HG03521 (cell line): ENCODE data around the gene NCF2.

Source experiments
- ATAC-seq: cut with Tn5 transposase; IDR thresholded peaks from one replicate; pipeline ENCODE4 v1.9.1; 2021; ENCODE audit warnings: mild to moderate bottlenecking, moderate library complexity; ENCODE audit not compliant: unreplicated experiment

Gene NCF2

DNA sequence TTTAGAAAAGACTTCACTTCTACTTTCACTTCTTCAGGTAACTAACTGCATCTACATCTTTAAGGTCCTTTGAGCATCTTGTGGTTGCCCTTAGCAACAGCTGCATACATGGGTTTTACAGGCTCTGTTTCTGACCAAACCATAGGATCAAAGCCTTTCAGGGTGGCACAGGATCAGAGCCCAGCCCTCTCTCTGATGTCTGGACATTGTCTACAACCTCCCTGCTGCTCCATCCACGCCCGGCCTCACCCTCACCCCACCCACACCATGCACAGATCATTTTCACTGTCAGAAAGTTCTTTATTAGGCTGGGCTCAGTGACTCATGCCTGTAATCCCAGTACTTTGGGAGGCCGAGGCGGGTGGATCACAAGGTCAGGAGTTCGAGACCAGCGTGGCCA lies 5.2 kb downstream of the NCF2 start:
- no peak for ATAC-seq

DNA sequence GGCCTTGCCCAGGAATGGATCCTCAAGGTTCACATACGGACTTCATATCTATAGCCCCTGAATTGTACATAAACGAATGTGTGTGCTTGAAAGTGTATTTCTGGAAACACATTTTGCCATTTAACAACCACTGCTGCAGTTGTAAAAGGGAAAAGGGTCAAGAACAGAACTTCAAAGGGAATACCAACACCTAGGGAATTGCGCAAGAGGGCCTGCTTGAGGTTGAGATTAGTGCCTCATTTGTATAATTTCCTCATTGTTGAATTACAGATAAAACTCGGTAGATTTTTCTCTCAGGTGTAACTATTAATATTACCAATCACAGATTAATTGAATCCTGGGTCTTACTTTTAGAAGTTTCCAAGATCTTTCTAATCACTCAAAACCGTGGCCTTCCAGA lies 6.1 kb downstream of the NCF2 start:
- no peak for ATAC-seq

DNA sequence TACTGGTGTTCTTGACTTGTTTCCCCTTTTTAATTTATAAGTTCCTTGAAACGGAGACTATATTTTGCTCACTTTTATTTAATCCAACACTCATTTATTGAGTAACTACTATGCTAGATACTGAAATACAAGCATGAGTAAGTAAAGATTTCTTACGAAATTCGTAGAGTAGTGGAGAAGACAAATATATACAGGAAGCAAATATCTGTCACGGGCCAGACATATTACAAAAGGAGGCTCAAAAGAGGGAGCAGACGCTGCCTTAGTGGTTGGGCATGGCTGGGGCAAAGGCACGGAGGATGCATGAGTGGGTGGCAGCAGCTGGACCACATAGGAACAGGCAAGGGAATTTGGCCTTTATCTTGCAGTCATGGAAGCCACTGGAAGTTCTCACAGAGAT lies 6.8 kb downstream of the NCF2 start:
- ATAC-seq: no peak

DNA sequence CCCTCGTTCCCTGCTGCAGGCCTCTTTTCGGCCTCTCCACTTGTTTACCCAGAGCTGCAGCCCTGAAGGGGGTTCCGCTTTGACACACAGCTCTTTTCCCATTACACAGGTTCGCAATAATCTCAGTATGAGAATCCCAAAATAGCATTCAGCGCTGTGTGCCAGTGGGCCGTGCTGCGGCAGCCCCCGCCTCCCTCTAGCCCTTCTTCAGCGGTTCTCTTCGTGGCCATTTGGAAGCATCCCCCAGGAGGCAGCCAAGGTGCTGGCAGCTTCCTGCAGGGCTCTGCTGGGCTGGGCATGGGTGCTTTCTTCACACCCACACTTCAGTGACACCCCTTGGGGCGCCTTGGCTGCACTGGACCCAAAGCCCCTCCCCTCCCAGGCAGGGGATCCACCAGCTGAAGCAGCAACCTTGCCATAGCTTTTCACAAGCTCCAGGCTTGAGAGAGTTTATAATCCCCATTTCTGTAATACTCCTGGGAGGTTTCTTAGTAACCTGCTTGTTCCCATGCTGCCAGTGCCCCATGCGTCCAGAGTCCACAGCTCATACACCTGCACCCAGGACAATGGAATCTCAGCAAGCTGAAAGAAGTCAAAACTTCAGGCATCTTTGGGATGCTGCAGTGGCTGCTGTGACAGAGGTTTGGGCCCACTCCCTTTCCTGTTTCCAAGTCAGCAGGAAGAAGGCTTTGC lies 8.1 kb downstream of the NCF2 start:
- ATAC-seq: no peak

DNA sequence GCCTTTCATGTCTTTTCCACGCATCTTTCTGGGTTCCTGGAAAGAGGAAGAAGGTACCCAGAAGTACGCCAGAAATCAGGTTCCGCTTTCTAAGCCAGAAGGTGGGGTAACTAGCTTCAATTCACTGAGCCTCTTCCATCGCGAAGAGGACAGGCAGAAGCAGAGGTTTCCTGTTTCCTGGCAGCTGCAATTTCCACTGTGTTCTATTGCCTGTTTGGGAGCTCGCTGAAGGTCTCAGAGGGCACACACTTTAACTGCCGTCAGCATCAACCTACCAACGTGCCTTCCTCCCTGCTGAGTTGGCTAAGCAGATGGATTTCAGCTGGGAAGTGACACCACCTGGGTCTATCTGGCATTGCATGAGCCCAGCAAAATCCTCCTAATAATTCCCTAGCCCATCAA lies 10.0 kb downstream of the NCF2 start:
- ATAC-seq: no peak

DNA sequence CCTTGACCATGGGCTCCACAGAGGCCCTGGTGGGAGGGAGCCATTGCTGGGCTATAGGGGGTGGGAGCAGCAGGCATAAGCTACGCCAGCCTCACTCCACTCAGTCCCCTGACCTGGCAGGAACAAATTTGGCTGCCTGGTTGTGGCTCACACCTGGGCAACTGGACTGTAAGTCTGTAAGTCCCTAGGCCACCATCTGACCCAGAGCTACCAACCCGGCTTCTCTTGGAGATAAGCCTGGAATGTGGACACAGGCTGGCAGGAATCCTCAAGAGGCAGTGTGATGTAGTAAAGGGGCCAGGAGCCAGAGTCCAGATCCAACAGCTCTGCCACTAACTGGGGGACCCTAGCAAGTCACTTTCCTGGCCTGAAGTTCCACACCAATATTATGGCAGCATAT lies 11.4 kb downstream of the NCF2 start:
- no peak for ATAC-seq

DNA sequence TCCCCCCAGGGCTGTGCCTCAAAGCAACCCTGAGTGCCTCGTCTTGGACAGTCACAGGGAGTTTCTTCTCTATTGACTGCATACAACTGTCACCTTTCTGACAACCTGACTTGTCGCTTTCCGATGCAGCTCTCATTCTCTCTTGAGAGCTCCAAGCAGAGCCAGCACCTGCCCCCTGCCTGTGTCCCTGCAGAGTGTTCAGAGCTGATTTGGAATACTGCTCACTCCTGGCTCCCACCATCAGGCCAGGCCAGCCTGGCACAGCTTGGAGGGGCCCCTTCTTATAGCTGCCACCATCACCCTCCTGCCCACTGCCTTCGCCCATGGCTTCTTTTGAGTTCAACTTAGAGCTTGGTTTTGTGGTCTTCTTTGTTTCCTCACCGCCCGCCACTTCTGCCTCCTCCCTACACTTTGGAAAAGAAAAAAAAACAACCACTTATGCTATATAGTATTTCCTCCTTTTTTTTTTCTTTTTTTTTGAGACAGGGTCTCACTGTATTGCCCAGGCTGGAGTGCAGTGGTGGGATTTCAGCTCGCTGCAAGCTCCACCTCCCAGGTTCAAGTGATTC lies 12.3 kb downstream of the NCF2 start:
- no peak for ATAC-seq

DNA sequence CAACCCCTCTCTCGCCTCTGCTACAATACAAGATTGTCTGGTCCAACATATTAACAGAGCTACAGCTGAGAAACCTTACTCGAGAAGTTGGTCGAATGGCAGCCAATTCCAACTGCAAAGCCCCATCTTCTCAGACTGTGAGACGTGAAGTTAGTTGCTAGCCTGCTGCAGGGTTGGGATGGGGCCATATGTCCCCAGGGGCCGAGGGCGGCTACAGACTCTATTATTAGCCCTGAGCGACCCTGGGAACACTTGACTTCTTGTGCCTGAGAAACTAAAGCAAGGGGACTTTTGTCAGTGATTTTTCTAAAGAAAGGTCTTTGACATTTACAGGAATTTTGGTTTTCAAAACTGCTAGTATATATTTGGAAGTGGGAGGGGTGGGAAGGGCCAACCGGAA lies 13.7 kb downstream of the NCF2 start:
- ATAC-seq: no peak

DNA sequence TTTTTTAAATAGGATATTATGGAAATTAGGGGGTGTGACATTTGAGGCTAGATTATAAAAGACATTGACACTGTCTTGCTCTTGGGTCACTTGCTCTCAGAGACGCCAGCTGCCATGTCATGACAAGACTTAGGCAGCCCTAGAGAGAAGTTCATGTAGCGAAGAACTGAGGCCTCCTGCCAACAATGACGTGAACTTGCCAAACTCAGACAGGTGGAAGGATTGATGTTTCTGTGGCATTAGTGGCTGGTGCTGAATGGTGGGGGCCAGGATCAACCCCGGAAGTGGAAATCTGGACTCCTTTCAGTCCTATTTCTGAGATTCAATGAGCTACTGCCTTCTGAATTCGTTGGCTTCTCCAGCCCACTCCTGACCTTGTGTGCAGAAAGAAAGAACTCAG lies 14.7 kb downstream of the NCF2 start:
- ATAC-seq: no peak

DNA sequence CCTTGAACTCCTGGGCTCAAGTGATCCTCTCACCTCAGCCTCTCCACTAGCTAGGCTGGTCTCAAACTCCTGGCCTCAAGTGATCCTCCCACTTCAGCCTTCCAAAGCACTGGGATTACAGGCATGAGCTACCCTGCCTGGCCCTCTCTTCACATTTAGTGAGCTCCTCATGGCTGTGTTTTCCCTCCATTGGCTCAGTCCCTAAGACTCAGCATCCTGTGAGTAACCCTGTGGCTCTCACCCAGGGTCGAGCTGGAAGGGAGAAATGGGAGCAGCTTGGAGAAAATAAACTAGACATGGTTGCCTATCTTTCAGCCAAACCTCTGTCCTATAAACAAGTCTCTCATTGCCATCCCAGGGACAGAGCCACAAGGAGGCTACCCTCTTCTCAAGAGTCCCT lies 17.5 kb downstream of the NCF2 start:
- ATAC-seq: no peak

DNA sequence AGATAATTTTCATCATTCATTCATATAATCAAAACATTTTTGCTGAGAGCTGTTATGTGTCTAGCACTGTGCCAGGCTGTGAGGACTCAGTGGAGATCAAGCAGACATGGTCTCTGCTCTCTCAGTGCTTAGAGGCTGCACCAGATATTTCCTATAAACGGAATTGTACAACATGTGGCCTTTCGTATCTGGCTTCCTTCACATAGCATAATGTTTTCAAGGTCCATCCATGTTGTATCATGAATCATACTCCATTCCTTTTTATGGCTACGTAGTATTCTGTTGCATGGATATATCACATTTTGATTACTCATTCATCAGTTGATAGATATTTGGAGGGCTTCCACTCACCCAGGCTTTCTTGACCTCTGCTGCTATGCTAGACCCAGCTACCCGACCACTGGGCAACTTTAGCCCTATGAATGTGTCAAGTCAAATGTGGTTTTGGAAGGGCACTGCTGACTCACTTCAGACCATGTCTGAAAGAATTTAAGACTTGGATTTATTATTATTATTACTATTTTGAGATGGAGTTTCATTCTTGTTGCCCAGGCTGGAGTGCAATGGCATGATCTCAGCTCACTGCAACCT lies 18.5 kb downstream of the NCF2 start:
- no peak for ATAC-seq

DNA sequence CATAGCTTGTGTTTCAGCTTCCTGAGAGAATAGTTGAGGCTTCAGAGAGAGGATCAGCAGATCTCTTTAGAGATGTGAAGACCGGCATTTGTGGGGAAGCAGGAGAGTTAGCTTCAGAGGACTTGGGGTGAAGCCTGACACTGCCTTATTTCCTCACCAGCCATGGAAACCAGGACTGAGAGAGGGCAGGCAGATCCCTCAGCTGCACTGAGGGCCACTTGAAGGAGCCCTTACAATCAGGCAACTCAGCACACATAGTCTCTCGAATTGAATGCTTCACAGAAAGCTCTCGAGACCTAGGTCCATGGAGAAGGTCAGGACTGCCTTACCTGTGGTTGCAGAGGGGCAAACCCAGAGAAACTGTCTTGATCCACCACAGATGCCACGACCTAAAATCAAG lies 19.8 kb downstream of the NCF2 start:
- ATAC-seq: no peak

DNA sequence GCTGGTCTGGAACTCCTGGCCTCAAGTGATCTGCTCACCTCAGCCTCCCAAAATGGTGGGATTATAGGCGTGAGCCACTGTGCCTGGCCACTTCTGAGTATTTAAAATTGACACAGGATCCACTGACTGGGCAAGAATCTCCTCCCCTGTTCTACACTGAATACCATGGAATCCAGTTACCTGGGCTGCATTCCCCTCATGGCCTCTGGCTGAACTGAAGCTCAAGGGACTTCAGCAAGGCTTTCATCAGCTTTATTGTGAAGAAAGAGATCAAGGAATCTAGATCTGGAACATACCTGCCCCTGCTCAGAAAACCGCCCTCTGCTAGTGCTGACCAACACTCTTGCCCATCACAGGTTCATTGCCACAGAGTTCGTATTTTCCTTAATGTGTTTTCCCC lies 20.5 kb downstream of the NCF2 start:
- ATAC-seq: no peak

DNA sequence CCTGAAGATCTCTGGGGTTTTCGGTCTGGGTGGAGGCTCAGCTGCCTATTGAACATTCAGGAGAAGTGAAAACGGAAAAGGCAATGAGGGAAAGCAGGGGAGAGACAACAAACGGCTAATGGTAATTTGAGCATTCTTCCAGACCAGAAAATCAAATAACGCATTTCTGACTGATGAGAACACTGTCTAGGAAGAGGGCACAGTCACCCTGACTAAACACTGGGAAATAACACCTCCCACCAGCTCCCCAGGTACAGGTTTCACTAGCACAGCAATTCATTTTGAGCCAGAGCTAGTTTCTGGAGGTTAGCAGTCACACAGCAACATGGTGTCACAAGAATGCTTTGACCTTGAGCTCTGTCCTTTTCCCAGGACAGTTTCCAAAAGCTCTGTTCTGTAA lies 21.1 kb downstream of the NCF2 start:
- no peak for ATAC-seq

DNA sequence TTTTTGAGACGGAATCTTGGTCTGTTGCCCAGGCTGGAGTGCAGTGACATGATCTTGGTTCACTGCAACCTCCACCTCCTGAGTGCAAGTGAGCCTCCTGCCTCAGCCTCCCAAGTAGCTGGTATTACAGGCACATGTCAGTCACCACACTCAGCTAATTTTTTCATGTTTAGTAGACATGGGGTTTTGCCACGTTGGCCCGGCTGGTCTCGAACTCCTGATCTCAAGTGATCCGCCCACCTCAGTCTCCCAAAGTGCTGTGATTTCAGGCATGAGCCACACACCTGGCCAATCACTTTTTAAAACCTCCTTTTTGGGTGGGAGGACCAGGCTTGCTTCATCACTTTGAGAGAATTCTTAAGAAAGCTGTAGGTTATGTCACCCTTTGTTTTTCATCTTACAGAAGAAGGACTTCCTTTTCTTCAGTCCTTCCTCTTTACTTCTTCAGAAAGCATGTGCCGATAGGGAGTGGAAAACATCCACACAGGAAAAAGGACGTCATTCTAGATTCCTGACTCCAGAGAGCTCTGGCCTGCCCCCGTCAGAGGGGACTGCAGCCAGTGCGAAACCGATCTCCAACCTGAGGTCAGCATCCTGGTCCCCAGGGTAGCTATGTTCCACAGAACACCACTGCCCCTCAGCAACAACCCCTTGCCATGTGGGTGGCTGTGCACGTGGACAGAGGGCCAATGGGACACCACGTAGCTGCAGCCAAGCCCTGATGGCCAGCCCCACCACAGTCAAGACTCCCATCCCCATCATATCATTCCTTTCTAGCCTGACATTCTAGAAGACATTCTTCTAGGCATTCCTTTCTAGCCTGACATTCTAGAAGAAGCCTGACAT lies 21.9 kb downstream of the NCF2 start:
- ATAC-seq: no peak

DNA sequence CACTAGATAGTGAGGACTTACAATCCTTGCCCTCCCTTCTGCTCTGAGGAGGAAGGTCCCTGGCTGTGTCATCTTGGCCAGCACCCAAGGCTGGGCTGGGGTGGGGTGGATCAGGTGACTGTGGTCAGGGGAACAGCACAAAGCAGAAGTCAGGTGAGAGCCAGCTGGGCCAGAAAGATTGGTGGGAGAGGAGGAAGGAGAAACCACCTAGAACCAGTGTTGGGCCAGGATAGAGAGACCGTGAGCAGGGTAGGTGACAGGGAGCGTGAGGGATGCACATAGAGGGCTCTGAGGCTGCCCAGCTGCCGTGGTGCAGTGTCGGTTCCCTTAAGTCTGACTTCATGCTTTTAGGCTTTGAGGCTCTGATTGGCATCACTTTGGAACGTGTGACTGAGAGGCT lies 22.7 kb downstream of the NCF2 start:
- ATAC-seq: no peak

DNA sequence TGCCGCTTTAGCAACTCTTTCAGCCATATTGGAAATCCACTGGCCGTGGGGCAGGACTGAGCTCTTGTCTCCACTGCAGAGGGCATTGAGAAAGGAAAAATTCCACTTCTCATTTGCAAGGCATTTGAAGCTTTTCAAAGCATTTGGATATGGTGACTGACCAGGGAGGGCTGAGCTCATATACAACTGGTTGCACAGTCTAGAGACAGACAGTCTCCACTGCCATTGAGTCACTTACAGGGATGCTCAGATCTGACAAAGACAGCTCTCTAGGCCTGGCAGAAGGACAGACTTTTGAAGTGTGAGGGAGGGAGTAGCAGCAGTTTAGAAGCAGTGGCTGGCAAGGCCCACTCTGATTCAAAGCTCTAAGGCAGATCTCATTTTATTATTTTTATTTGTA lies 24.2 kb downstream of the NCF2 start:
- ATAC-seq: no peak

DNA sequence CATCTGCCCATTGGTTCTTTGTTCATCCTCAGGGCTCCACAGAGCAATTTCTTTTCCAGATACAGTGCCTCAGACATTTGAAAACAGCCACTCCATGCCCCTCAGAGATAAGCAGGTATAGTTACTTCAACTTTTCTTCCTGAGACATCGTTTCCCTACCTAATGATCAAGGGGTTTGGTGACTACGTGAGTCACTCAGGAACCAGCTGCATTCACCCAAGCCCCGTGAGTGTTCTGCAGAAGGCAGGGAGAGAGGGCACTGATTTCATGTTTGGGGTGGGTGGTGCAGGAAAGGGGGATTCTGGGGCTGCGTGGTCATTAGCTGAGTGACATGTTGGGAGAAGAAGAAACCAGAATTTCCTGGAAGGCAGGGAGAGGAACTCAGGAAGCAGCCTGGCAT lies 25.0 kb downstream of the NCF2 start:
- ATAC-seq: no peak

DNA sequence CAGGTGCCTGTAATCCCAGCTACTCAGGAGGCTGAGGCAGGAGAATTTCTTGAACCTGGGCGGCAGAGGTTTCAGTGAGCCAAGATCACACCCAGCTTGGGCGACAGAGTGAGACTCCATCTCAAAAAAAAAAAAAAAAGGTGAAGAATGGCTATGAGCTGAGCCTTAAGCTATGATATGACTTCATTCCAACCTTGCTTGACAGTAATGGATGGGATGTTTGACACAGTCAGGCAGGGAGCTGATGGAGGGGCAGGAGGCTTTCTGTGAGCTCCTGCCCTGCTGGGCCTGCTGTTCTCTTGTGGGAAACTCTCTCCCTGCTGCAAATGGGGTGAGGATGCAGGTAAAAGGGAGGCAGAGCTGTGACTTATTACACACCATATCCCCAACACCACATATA lies 27.6 kb downstream of the NCF2 start:
- ATAC-seq: no peak

DNA sequence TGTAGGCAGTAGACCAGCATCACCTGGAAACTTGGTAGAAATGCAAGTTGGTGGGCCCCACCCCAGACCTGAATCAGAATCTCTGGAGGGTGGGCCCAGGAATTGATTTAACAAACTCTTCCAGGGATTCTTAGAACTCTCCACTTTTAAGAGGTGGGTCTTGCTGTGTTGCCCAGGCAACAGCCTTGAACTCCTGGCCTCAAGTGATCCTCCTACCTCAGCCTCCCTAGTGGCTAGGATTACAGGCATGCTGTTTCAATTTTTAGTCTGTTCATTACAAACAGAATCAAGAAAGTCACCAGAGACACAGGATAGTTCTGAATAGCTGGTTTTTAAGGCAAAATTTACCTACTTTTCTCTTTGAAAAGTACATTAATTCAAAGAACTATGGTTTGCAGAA lies 31.2 kb downstream of the NCF2 start:
- ATAC-seq: no peak

DNA sequence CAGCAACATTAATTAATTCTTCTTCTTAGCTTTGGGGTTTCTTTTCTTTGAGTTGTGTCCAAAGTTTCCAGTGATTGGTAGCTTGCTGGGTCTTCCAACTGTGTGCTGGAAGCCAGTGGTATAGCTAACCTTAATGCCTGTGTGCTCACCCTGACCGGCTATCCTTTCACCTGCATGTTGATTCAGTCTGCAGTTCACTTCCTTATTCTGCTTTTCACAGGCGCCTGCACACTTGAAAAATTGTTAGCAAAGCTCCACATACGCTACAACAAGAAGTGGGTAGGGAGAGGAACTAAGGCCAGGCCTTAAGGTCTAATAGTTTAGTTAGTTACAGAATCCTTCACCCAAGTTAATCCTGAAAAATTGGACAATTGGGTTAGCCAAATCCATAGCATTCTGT lies 35.7 kb downstream of the NCF2 start:
- no peak for ATAC-seq

DNA sequence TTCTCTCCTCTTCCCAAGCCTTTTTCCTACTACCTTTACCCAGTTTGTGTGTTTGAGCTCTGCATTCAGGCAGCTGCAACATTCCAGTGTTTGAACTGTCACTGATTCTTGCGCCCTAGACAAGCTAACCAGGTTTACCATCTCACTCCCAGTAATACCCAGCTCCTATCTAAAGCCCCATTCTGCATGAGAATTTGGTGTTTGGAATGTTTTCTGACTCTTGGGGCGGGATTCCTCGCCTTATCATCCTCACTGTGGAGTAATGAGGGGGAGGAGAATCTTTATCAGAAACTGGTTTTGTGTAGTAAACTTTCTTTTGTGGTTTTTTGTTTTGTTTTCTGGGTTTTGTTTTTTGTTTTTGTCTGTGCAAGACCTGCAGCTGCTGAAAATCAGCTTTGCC lies 36.5 kb downstream of the NCF2 start:
- no peak for ATAC-seq
